Globus pallidus (tissue), 1 donor: ENCODE measurements around the gene COBL.
"Not testable (repeated sequence)": the region's sequence is repeated elsewhere in the genome, so short reads cannot be mapped to it uniquely, and the experiment has no call there.

Experiments used
- DNase-seq: peaks from one replicate; pipeline ENCODE4 v3.0.0-alpha.2; 2015; ENCODE audit warnings: low spot score

COBL gene

DNA sequence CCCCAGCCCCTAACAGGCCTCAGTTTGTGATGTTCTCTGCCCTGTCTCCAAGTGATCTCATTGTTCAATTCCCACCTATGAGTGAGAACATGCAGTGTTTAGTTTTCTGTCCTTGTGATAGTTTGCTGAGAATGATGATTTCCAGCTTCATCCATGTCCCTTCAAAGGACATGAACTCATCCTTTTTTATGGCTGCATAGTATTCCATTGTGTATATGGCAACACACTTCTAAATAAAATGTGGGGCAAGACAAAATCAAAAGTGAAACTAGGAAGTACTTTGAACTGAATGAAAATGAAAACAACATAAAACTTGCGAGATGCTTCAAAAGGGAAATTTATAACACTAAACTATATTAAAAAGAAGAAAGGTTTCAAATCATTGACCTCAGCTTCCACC, 326.4 kb downstream of the COBL start:
- not testable (repeated sequence) for DNase-seq

GRCh38 chr7:50988988-50989387, 327.6 kb downstream of the COBL start:
- no peak for DNase-seq

GRCh38 chr7:50988465-50988864, 328.1 kb downstream of the COBL start:
- no peak for DNase-seq

- no peak for DNase-seq
These were observed 331.5 kb downstream of the COBL start for GRCh38 chr7:50985096-50985495.

DNA sequence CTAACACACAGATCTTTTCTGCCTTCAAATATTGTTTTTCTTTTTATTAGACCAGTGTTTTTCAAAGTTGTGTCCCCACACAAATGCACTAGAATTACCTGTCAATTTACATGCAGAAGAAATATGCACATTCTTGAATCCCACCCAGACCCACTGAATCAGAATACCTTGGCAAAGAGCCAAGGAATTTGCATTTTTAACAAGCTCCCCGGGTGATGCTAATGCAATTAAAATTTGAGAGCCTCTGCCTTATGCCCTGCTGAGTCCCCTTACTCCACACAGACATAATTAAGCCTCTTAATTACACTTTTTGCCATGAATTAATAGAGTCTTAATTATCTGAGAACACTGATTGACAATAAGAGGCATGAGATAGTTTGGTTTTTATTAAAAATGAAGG, 332.8 kb downstream of the COBL start:
- DNase-seq, result no peak

DNA sequence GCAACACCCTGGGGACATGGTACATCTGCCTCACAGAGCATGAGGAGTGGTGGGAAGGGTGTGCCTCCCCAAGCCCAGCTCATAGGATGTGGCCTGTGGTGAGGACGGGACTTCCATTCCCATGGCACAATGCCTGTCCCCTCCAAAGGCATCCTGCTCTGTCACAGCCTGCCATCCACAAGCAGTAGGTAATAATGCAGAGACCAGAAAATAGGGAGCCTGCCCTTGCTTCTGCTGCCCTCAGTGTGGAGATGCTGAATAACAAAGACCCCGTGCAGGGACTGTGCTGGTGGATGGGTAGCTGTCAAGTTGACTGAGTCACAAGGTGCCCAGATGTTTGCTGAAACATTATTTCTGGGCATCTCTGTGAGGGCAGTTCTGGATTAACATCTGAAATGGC, 334.0 kb downstream of the COBL start:
- no peak for DNase-seq

- DNase-seq, result no peak
These were observed 334.9 kb downstream of the COBL start for GRCh38 chr7:50981743-50982142.

DNA sequence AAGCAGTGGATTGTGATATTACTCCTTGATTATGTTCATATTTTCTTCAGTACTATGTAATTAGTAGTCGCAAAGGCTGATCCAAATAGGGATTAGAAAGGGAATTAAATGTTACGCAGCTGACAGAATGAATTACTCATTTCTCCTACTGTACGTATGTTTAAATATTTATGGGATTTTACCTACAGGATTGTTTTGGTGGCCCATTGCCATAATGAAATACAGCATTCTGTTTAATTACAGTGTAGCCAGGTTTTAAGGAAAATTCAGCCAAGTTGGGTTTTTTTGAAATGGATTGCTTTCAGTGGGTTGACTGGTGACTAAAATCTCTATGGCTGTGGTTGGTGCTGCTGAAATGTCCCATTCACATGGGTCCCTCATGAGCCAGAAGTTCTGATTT, 336.2 kb downstream of the COBL start:
- no peak for DNase-seq

DNA sequence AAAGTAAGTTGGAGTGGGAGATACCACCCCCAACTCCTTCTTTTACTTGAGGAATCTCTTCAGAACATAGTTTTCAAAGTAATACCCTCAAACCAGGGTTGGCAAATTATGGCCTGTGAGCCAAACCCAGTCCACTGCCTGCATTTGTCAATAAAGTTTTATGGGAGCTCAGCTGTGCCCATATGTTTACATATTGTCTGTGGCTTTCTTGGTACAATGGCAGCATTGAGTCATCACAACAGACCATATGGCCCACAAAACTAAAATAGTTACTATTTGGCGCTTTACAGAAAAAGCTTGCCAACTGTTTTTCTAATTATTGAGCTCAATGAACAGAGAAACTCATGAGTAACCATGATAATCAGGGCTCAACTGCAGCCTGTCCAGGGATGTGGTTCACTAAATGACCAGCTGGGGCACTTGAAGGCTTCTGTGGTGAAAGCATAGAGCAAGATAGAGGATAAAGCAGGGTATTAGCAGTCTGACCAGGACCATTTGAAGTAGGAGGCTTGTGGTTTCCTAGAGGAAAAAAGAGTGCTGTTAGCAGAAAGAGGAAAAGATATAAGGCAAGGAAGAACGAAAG, 337.9 kb downstream of the COBL start:
- DNase-seq, result no peak

- no peak for DNase-seq
These were observed 339.2 kb downstream of the COBL start for GRCh38 chr7:50977421-50977820.

DNA sequence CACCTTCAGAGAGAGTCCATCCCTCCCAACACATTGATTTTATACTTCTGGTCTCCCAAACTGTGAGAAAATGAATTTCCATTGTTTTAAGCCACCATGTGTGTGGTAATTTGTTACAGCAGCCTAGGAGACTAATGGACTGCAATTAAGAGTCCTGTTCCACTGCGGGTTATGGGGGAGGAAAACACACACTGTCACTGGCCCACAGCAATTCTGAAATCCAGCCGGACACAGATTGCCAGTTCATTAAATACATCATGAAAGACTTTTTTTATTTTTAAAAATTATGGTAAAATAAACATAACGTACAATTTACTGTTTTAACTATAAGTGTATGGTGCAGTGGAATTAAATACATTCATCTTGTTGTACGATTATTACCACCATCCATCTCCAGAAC, 340.5 kb downstream of the COBL start:
- no peak for DNase-seq

DNA sequence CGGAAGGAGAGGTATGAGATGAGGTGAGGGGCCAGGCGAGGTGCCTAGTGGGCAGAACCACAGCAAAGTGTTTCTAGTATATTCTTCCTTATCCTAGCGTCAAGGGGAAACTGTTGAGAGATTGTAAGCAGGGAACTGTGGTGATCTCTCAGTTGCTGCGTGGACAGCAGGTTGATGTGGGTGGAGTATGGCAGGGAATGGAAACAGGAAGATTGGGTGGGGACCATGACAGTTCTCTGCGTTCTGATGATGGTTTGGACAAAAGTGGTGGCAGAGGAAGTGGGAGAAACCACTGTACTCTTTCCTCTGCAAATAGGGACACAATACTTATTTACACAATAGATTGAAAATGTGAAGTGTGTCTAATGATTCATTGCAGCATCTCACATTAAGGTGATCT, 342.4 kb downstream of the COBL start:
- DNase-seq, result no peak

- DNase-seq, result no peak
These were observed 342.8 kb downstream of the COBL start for GRCh38 chr7:50973814-50974213.

- no peak for DNase-seq
These were observed 346.5 kb downstream of the COBL start for GRCh38 chr7:50970092-50970491.
